Measurements from ENCODE around the gene FAM98A.

DNA sequence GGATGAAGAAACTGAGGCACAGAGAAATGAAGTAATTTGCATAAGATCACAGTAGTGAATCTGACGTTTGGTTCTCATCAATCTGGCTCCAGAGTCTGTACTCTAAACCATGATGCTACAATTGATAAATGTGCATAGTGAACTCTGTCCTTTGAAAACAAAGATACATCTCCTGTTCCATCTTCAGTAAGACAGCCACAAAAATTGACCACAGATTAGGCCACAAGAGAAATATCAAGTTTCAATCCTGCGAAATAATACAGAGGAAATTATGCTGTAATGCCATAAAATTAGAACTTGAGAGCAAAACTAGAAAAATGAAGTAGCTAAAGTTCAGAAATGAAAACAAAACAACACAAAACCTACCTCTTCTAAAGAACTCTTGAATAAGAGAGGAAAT, 28.4 kb downstream of the FAM98A start:
- TF ChIP-seq, protein P1, sequence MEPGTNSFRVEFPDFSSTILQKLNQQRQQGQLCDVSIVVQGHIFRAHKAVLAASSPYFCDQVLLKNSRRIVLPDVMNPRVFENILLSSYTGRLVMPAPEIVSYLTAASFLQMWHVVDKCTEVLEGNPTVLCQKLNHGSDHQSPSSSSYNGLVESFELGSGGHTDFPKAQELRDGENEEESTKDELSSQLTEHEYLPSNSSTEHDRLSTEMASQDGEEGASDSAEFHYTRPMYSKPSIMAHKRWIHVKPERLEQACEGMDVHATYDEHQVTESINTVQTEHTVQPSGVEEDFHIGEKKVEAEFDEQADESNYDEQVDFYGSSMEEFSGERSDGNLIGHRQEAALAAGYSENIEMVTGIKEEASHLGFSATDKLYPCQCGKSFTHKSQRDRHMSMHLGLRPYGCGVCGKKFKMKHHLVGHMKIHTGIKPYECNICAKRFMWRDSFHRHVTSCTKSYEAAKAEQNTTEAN (CRISPR knock-in tag; IDR thresholded peaks at IDR 0.05): no peak
- TF ChIP-seq TCF7 (CRISPR knock-in tag; IDR thresholded peaks at IDR 0.05; ENCODE audit: low read depth): no peak

Measured in WTC11 (cell line).